HG03457 (cell line): ENCODE data around the gene MALRD1.

Experiments
- ATAC-seq: cut with Tn5 transposase; IDR thresholded peaks from one replicate; pipeline ENCODE4 v1.9.1; 2021; ENCODE audit warnings: moderate number of reproducible peaks; ENCODE audit not compliant: unreplicated experiment

MALRD1 gene

DNA sequence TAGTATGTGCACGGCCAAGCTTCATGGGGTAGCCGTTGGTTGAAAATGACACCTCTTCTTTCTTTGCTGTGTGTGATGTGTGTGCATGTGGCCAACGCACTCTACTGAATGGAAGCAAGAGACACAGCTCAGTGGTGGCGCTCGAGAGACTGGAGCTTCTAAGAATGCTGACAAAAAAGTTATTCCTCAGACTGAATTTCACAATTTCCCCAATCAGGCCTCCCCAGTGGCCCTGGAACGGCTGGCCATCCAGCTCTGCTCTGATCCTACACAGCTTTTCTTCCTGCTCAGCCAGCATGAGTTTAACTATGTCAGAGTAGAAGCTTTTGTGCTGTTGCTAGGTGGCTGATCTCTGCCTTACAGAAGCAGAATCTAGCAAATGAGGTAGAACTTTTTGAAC, 581.0 kb downstream of the MALRD1 start:
- ATAC-seq = no peak

- ATAC-seq = no peak
Measured at GRCh38 chr10:19634163-19634562, 585.6 kb downstream of the MALRD1 start.

DNA sequence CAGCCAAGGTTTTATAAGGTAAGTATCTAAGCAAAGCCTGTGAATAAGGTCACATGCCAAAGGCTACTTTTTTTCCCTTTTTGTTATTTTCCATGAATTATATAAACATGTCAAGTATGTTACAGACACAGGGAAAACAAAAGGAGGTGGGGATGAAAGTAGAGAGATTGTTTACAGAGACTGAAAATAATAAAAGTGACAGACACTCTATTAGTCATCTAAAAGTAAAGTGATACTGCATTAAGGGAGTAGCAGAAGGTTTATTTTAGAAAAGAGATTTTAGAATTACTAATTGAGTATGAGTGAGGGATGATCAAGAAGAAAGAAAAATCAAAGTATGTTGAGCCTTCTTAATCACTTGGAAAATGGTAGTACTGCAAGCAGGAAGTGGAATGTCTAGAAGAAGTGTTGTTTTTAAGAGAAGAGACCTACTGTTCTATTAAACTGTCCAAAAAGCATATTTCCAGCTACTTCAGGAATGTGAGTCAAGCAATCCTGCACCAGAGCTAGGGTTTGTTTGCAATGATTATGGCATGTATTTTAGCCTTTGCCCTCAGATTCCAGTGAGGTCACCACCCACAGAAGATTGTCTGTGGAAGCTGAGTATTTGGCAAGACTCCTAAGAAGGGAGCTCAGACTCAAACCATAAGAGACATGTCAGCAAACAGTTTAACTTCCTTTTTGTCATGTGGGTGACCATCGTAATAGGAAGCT, 589.7 kb downstream of the MALRD1 start:
- ATAC-seq = no peak

- no peak for ATAC-seq
Measured at GRCh38 chr10:19638896-19639233, 590.3 kb downstream of the MALRD1 start.

- no peak for ATAC-seq
Measured at GRCh38 chr10:19640566-19641263, 592.1 kb downstream of the MALRD1 start.

- no peak for ATAC-seq
Measured at GRCh38 chr10:19651549-19651948, 602.9 kb downstream of the MALRD1 start.

- no peak for ATAC-seq
Measured at GRCh38 chr10:19652750-19653149, 604.1 kb downstream of the MALRD1 start.

- no peak for ATAC-seq
Measured at GRCh38 chr10:19653931-19654330, 605.3 kb downstream of the MALRD1 start.

DNA sequence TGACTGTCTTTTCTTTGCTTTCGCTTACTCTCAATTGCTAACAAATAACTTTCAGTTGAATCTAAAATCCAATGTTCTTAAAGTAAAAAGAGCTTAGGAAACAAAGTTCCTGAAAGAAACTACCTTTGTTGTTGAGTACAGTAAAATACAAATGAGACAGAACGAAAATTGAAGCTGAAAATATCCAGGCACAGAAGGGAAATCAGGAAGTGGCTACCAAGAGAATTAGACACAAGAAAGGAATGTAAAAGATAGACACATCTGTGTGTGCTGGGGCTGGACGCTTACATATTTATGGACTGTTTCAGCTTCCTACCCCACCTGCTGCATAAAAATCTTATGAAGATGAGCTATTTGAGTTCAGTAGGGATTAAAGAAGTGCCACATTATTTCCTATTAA, 606.0 kb downstream of the MALRD1 start:
- ATAC-seq = no peak

GRCh38 chr10:19656420-19657042, 607.9 kb downstream of the MALRD1 start:
- no peak for ATAC-seq

GRCh38 chr10:19658131-19658530, 609.5 kb downstream of the MALRD1 start:
- ATAC-seq = no peak

DNA sequence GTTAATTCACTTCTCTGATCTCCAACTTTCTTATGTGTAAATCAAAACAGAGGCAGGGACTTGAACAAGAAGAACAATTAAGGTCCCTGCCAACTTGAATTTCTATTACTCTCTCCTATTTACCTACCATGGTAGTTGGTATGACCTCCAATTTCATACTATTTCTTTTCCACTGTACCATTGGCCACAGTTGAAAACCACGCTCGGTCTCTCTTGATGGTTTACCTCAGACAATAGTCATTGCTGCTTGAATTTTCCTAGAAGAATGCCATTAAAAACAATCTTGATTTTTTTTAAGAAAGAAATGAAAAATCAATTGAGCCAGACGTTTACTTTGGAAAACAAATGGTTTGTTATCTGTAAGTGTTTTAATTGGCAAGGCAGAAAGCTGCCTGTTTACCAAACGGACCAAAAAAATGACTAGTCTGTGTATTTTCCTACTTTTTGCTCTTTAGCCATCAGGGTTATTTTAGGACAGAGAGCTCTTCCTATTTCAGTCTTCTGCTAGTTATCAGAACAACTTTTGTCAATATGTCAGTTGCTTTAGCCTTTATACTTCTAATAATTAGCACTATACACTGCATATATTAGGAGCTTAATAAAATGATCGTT, 610.1 kb downstream of the MALRD1 start:
- no peak for ATAC-seq

- no peak for ATAC-seq
Measured at GRCh38 chr10:19659920-19660655, 611.5 kb downstream of the MALRD1 start.

- no peak for ATAC-seq
Measured at GRCh38 chr10:19663344-19663743, 614.7 kb downstream of the MALRD1 start.

DNA sequence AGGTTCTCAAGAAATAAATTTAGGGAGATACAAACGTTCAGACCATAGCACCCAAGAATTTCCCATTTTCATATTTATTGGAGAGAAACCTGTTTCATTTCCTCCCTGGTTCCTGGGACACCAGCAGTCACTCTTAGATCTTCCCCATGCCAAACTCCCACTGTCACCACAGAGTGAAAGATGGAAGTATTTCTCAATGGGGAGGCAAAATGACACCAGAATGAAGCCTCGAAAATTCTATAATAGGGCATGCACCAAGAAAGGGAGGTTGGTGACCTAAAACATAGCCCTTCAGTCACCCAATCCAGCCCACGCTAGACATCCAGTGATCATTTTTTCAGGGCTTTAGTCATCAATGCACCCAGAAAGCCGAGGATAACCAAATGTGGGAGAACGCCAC, 619.5 kb downstream of the MALRD1 start:
- no peak for ATAC-seq

- no peak for ATAC-seq
Measured at GRCh38 chr10:19676063-19676462, 627.5 kb downstream of the MALRD1 start.

DNA sequence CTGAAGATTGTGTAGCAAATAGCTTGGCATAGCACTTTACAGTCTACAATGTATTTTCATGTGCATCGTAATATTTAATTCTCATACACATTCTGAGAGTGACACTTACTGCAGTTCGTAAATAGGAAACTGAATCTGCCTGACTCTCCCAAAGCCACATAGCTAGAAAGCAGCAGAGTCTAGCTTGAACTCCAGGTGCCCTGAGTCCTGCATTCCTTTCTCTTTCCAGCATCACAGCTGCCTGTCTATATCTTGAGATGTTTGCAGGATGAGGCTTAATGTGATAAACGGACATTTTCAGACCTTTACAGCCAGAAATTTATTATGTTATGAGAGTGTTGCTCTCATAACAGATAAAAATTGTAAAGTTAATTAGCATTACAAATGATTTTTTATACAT, 634.8 kb downstream of the MALRD1 start:
- ATAC-seq = no peak

- ATAC-seq = no peak
Measured at GRCh38 chr10:19683960-19684359, 635.4 kb downstream of the MALRD1 start.

- no peak for ATAC-seq
Measured at GRCh38 chr10:19688344-19688743, 639.7 kb downstream of the MALRD1 start.

DNA sequence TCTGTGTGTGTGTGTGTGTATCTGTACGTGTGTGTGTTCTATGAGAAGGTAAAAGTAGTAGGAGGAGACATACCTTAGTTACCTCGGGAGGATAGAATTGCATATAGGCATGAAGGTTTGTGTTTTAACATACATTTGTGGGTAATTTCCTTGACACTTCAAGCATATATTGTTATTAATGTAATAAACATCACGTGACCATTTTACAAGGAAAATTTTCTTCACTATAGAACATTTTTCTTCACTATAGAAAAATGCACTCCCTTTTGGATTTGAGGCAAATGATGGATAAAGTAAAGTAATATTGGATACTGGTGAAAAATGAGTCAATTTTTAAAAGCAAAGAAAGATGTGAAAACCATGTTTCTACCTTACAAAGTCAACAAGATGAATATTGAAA, 640.6 kb downstream of the MALRD1 start:
- no peak for ATAC-seq

DNA sequence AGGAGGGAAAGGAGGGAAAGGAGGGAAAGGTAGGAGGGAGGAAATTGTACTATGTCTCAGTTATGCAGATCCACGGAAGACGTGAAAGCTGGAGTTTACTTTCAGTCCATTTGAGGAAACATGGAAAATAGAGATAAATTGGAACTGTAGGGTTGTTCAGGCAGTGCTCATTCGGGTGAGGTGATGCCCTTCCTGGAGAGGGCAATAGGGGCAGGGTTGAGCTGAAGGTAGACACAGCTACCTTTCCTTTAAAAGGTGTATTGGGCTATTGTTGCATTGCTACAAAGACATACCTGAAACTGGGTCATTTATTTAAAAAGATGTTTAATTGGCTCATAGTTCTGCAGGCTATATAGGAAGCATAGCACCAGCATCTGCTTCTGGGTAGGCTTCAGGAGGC, 650.7 kb downstream of the MALRD1 start:
- ATAC-seq = no peak
